Esophagus muscularis mucosa (tissue), 4 donors: ENCODE data around the gene RGSL1. TPM values are rescaled to one million over a fixed set of nuclear protein-coding genes. Genes with fewer than 3 reads are reported as not detected.

Experiments used
- DNase-seq: peaks from one replicate; pipeline ENCODE4 v3.0.0-alpha.2; 2017; ENCODE audit errors: extremely low spot score
- H3K27ac ChIP-seq, 4 donors: fragments of 200-600 bp; sonication (generic); replicated peaks in 1 of 4; 1 replicate in 3 of 4; 2 replicates in 1 of 4; pipeline ENCODE4 v1.5.1; 2016 to 2019; ENCODE audit warnings: mild to moderate bottlenecking in 1 of 4
- H3K27me3 ChIP-seq, 4 donors: fragments of 200-600 bp; sonication (generic); one replicate each; pipeline versions ENCODE4 v1.5.1 to v1.6.0; 2016 to 2019
- H3K36me3 ChIP-seq, 4 donors: fragments of 200-600 bp; sonication (generic); one replicate each; pipeline ENCODE4 v1.5.1; 2016 to 2019
- H3K4me1 ChIP-seq, 4 donors: fragments of 200-600 bp; sonication (generic); one replicate each; pipeline ENCODE4 v1.5.1; 2016 to 2019
- H3K4me3 ChIP-seq, 4 donors: fragments of 200-600 bp; sonication (generic); 1 replicate in 2 of 4; 2 replicates in 2 of 4; pipeline ENCODE4 v1.5.1; 2016 to 2019; ENCODE audit warnings: mild to moderate bottlenecking in 4 of 4, moderate library complexity in 1 of 4
- H3K9me3 ChIP-seq, 4 donors: fragments of 200-600 bp; sonication (generic); 1 replicate in 3 of 4; 2 replicates in 1 of 4; pipeline ENCODE4 v1.5.1; 2016 to 2019
- CTCF ChIP-seq, 3 experiments: fragments of 200-600 bp in 2 of 3; fragments of 450-650 bp in 1 of 3; sonication (generic) in 2 of 3; IDR thresholded peaks; one replicate each; pipeline ENCODE4 v1.5.1; 2017 to 2019; ENCODE audit warnings: antibody characterized with exemption in 3 of 3, mild to moderate bottlenecking in 2 of 3, moderate library complexity in 1 of 3
- EP300 ChIP-seq: sonication (generic); formaldehyde crosslinking; IDR thresholded peaks from one replicate; pipeline ENCODE4 v1.6.1; 2017; ENCODE audit warnings: antibody characterized with exemption
- POLR2A ChIP-seq: fragments of 450-650 bp; IDR thresholded peaks from one replicate; pipeline ENCODE4 v1.6.1; 2017; ENCODE audit warnings: antibody characterized with exemption, moderate library complexity, mild to moderate bottlenecking, low read depth
- POLR2AphosphoS5 ChIP-seq, 2 donors: sonication (generic); formaldehyde crosslinking; IDR thresholded peaks; one replicate each; pipeline ENCODE4 v1.6.1; 2017; ENCODE audit warnings: antibody characterized with exemption in 2 of 2
- WGBS: methylation state at CpG from one replicate; pipeline ENCODE4 v1.1.5; 2018; 5-methylcytosine and 5-hydroxymethylcytosine counted together
- intact Hi-C: fragments of 100-400 bp; cut with DNase I; formaldehyde crosslinking; loops from one replicate; pipeline ENCODE4 v1.15.1; 2023
- total RNA-seq, 4 donors: library from RNA; depleted of rRNA; stranded (reverse); fragments of >200 nt; gene quantifications; one replicate each; pipeline versions ENCODE4 v1.1.0 to v1.2.1, GENCODE V29; 2016

RGSL1 gene
- total RNA-seq, 4 donors from 2014 or later, result not detected

- Histone ChIP-seq H3K4me1 (no peaks in the 10 kb centered on the region), H3K27me3 (peaks cover 0 to 11% (median 0%) of the 10 kb centered on the region in 4 donors), H3K4me3 (no peak overlapping the region), H3K27ac (no peak overlapping the region), H3K9me3 (peaks cover 0 to 18% (median 8%) of the 10 kb centered on the region in 4 donors), H3K36me3 (no peaks in the 10 kb centered on the region)
- intact Hi-C loops, result no loop called here
- WGBS, result 95% methylated on average over 4 of the region's 4 CpGs
- TF ChIP-seq POLR2AphosphoS5 (IDR thresholded peaks at IDR 0.05) (no peak), EP300 (no peak), CTCF (IDR thresholded peaks at IDR 0.05) (no peak), POLR2A (no peak)
- DNase-seq, result no peak
Measured at GRCh38 chr1:182473556-182473955, 23.6 kb downstream of the RGSL1 start.

GRCh38 chr1:182476625-182477024 is 26.7 kb downstream of the RGSL1 start:
- 83% methylated on average over 2 of the region's 2 CpGs for WGBS
- intact Hi-C loops, result no loop called here
- Histone ChIP-seq H3K4me1 (no peaks in the 10 kb centered on the region), H3K9me3 (peaks cover 0 to 27% (median 11%) of the 10 kb centered on the region in 4 donors), H3K36me3 (no peaks in the 10 kb centered on the region), H3K27me3 (peaks cover 0 to 11% (median 0%) of the 10 kb centered on the region in 4 donors), H3K27ac (no peak overlapping the region), H3K4me3 (no peak overlapping the region)
- TF ChIP-seq POLR2AphosphoS5 (IDR thresholded peaks at IDR 0.05) (no peak), CTCF (IDR thresholded peaks at IDR 0.05) (no peak), EP300 (no peak), POLR2A (no peak)
- no peak for DNase-seq

- Histone ChIP-seq H3K36me3 (no peaks in the 10 kb centered on the region), H3K27ac (no peak overlapping the region), H3K4me3 (no peak overlapping the region), H3K9me3 (peaks cover 0 to 27% (median 11%) of the 10 kb centered on the region in 4 donors), H3K27me3 (peaks cover 0 to 11% (median 0%) of the 10 kb centered on the region in 4 donors), H3K4me1 (no peaks in the 10 kb centered on the region)
- DNase-seq, result no peak
- intact Hi-C loops, result no loop called here
- TF ChIP-seq CTCF (IDR thresholded peaks at IDR 0.05), result no peak
- no peak for TF ChIP-seq EP300
- no peak for TF ChIP-seq POLR2AphosphoS5 (IDR thresholded peaks at IDR 0.05)
- TF ChIP-seq POLR2A, result no peak
Measured at GRCh38 chr1:182478238-182478637, 28.3 kb downstream of the RGSL1 start.

GRCh38 chr1:182484067-182484466 is 34.1 kb downstream of the RGSL1 start:
- H3K4me1 ChIP-seq, result no peaks in the 10 kb centered on the region
- 100% methylated on average over 2 of the region's 2 CpGs for WGBS
- intact Hi-C loops, result no loop called here
- DNase-seq, result no peak
- no peak overlapping the region for H3K4me3 ChIP-seq
- no peaks in the 10 kb centered on the region for H3K36me3 ChIP-seq
- H3K27ac ChIP-seq, result no peak overlapping the region
- peaks cover 0 to 5% (median under 1%) of the 10 kb centered on the region in 4 donors for H3K9me3 ChIP-seq
- TF ChIP-seq EP300, result no peak
- TF ChIP-seq POLR2A, result no peak
- no peak for TF ChIP-seq POLR2AphosphoS5 (IDR thresholded peaks at IDR 0.05)
- no peak for TF ChIP-seq CTCF (IDR thresholded peaks at IDR 0.05)
- H3K27me3 ChIP-seq, result no peaks in the 10 kb centered on the region
